Hypothalamus (tissue), 51 donors: ENCODE measurements around the gene TSPEAR.
A peak's percentile ranks its signal among the peaks of the same experiment; 100 is the strongest.

Experiments used
- DNase-seq, 51 donors: peaks; one replicate each; lab custom pipeline; 2025; lab: John Stamatoyannopoulos, UW

TSPEAR gene

DNA sequence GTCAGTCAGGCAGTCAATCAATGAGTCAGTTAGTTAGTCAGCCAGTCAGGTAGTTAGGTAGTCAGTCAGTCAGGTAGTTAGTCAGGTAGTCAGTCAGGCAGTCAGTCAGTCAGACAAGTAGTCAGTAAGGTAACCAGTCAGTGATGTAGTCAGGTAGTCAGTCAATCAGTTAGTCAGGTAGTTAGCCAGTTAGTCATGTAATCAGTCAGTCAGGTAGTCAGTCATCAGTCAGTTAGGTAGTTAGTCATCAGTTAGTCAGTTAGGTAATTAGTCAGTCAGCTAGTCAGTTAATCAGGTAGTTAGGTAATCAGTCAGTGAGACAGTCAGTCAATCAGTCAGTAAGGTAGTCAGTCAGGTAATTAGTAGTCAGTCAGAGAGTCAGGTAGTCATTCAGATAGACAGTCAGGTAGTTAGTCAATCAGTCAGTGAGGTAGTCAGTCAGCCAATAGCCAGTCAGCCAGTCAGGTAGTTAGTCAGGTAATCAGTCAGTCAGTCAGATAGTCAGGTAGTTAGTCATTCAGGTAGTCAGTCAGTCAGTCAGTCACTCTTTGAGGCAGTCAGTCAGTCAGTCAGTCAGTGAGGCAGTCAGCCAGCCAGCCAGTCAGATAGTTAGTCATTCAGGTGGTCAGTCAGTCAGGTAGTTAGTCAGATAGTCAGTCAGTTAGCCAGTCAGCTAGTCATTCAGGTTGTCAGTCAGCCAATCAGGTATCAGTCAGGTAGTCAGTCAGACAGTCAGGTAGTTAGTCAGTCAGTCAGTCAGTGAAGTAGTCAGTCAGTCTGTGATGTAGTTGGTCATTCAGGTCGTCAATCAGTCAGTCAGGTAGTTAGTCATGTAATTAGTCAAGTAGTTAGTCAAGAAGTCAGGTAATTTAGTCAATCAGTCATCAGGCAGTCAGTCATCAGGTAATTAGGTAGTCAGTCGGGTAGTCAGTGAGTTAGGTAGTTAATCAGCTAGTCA is 186.7 kb downstream of the TSPEAR start:
- no peak for DNase-seq

DNA sequence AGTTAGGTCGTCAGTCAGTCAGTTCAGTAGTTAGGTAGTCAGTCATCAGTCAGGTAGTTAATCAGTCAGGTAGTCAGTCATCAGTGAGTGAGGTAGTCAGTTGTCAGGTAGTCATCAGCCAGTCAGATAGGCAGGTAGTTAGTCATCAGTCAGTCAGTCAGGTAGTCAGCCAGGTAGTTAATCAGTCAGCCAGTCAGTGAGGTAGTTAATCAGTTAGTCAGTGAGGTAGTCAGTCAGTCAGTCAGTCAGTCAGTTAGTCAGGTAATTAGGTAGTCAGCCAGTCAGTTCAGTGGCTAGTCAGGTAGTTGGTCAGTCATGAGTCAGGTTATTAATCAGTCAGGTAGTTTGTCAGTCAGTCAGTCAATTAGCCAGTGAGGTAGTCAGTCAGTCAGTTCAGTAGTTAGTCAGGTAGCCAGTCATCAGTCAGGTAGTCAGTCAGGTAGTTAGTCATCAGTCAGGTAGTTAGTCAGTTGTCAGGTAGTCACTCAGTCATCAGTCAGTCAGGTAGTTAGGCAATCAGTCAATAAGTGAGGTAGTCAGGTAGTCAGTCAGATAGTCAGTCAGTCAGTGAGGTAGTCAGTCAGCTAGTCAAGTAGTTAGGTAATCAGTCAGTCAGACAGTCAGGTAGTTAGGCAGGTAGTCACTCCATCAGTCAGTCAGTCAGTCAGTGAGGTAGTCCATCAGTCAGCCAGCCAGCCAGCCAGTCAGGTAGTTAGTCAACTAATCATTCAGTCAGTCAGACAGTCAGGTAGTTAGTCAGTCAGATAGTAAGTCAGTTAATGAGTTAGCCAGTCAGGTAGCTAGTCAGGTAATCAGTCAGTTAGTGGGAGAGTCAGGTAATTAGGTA is 187.6 kb downstream of the TSPEAR start:
- no peak for DNase-seq

DNA sequence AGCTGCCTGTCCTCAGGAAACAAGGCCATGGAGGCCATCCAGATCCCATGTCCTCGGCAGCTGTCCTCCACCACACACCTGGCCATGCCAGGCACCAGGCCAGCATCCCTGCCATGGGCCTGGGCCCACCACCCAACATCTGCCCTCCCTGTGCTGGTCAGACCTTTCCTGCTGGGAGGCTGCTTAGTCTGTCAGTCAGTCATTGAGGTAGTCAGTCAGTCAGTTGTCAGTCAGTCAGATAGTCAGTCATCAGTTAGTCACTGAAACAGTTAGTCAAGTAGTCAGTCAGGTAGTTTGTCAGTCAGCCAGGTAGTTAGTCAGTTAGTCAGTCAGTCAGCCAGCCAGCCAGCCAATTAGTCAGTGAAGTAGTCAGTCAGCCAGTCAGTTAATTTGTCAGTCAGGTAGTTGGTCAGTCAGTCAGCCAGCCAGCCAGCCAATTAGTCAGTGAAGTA is 188.6 kb downstream of the TSPEAR start:
- no peak for DNase-seq

DNA sequence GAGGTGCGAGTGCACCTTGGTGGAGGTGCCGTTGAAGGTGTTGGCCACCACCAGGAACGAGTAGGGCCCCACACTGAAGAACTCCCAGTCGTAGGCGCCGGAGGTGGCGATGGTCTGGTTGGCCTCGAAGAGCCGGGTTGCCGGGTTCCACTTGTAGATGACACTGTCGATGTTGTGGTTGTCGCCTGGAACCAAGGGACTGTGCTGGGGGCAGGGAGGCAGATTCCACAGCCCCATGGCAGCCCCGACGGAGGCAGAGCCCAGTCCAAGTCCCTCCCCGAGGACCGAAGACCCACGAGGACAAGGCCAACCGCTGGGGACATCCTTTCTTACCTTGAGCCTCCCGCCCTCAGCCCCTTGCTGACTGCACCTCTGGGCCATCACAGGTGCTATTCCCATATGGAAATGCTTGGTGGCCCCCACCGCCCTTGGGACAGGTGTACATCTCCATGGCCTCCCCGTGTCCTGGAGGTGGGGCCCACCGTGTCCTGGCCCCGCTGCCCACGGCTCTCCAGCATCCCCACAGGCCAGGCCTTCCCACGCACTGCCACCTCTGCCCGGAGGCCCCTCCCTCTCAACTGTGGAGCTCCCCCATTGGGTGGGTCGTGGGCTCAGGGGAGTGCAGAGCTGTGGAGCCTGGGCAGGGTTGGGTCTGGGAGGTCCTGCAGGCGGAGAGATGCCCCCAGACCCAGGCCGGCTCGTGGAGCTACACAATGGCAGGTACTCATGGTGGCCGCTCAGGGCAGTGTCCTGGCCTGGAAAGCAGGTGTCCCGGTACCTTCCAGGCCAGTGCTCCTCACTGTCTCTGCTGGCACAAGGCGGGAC is 189.2 kb downstream of the TSPEAR start:
- no peak for DNase-seq

- DNase-seq = no peak
Observed at GRCh38 chr21:44521301-44521927, 190.0 kb downstream of the TSPEAR start.

- no peak for DNase-seq
Observed at GRCh38 chr21:44520326-44521300, 190.8 kb downstream of the TSPEAR start.

DNA sequence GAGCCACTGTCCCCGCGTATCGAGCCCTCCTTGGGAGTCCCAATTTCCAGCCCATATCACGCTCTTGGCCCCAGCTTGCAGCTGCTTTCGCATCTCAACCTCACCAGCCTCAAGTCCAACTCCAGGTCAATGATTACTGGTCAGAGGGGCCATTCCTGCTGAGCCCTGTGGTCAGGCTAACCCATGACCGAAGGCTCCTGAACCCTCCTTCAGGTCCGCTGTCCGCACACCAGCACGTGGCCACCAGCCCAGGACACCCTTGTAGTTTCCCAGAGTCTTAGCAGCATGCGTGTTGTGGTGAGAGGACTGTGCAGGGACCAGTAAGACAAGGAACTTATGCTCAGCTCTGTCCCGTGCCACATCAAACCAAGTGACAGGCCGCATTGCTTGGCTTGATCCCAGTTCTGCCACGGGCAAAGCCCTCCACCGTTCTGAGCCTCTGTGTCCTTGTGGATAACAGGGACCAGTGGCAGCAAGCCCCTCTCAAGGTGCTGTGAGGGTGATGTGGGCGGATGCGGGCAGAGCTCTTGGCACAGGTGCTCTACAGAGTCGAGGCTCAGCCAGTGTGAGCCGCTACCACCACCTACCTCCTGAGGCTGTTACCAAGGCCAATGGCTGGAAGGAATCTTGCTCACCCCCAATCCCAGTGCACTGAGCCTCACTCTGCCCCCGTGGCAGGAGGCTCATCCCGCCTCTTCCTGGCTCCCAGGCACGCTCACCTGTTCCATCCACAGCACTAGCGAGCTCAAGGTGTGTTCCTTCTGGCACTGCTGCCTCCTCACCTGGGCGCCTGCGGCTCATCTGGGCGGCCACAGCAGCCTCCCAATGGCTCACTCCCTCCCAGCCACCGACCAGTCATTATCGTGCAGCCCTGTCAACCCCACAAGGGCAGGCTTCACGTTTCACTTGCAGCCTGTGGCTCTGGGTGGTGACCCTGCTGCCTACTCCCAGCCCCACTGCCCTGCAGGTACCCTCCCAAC is 191.7 kb downstream of the TSPEAR start:
- no peak for DNase-seq

DNA sequence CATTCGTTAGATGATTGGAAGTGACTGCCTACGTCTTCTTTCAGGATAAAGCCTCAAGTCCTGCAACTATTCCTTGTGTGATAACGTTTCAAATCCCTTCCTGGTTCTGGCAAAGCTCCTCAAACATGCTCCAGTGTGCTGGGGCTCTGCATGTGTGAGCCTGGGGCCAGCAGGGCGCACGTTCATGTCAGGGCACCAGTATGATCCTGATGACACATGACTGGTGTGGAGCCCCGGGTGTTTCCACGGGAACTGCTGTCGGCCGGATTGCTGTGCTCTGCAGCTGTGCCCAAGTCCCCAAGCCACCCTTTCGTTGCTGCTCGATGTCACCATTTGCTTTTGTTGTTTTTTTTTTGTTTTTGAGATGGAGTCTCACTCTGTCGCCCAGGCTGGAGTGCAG is 192.7 kb downstream of the TSPEAR start:
- no peak for DNase-seq

DNA sequence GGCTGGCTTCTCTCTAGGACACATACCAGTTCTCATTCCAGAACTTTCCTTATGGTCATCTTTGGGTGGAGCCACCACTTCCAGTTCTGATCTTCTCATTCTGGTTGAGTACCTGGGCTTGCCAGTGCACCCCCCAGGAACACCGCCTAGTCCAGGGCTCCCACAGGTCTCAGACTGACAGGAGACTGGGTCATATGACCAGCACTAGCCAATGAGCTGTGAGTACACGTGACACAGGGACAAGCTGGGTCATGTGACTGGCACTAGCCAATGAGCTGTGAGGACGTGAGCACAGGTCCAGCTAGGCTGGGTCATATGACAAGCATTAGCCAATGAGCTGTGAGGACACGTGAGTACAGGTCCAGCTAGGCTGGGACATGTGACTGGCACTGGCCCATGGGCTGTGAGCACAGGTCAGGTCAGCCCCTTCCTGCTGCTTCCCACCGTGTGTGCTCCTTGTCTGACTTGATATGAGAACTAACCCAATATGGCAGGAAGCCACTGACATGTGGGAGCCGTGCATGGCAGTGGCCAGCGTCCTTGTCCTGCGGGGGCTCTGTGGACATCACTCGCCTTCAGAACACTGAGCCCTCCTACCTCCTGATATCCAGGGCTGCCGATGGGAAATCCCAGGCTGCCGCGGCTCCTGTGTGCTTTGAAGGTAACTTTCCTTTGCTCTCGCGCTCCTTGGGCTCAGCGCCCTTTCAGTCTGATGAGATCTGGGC is 194.0 kb downstream of the TSPEAR start:
- peak in 14 of 51 donors; percentile 3 to 70 (median 31) for DNase-seq

- no peak for DNase-seq
Observed at GRCh38 chr21:44516828-44517174, 194.6 kb downstream of the TSPEAR start.

DNA sequence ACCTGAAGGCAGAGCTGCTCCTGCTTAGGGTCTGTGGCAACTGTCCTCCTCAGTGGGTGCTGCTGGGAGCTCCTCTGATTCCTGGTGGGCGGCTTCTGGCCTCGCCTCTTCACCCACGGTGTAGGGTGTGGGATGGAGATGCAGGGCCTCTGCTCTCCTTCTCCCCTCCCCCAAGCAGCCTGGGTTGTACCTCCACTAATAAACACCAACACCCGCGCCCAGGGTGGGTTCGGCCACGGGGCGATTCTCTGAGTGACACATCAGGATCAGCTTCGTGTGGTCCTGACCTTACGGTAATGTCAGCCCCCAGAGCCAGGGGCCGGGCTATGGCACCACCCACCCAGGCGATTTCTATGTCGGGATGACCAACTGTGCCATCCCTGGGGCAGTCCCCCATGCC is 195.0 kb downstream of the TSPEAR start:
- no peak for DNase-seq

DNA sequence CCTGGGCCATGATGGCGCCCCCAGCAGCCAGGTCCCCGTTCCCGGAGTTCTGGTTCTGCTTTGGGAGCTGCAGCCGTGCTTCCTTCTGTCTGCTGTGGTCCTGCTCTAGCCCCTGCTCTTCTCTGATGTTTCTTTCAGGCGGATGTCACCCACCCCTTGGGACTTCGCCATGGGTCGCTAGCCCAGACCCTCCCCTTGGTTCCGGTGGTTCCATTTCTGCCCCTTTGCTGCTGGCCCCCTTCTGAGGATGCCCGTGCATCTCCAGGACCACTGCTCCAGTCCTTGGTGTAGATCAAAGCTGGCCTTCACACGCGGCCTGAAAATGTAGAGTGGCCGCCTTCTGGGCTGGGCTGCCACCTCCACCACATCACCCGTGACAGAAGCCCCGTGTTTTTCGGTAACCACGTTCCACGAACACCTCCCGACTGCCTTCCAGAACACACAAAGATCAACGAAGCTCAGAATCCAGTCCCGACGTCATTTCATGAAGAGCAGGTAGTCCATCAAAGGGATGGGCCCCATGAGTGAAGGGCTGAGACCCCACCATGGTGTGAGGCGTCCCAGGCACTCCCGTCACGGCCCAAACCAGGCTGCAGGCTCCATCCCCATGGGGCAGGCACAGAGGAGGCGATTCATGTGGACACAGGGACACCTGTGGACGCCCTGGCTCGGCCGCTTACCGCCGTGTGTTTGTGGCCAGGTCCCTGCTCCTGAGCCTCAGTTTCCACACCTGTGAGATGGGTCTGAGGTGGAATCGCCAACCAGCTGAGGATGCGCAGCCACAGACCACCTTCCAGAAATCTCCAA is 195.8 kb downstream of the TSPEAR start:
- no peak for DNase-seq

GRCh38 chr21:44514746-44515358 is 196.5 kb downstream of the TSPEAR start:
- DNase-seq = no peak

DNA sequence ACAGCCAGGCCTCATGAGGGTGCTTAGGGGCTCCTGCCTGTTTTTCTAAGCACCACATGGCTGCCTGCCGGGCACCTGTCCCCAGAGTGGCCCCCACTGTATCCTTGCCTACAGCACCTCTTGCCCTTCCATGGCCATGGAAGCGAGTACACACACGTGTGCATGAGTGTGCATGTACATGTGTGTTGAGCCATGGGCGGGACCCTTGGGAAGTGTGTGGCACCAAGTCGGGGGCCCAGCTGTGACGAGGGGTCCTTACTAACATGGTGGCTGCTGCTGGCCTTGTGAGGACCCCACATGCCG is 197.2 kb downstream of the TSPEAR start:
- DNase-seq = no peak

DNA sequence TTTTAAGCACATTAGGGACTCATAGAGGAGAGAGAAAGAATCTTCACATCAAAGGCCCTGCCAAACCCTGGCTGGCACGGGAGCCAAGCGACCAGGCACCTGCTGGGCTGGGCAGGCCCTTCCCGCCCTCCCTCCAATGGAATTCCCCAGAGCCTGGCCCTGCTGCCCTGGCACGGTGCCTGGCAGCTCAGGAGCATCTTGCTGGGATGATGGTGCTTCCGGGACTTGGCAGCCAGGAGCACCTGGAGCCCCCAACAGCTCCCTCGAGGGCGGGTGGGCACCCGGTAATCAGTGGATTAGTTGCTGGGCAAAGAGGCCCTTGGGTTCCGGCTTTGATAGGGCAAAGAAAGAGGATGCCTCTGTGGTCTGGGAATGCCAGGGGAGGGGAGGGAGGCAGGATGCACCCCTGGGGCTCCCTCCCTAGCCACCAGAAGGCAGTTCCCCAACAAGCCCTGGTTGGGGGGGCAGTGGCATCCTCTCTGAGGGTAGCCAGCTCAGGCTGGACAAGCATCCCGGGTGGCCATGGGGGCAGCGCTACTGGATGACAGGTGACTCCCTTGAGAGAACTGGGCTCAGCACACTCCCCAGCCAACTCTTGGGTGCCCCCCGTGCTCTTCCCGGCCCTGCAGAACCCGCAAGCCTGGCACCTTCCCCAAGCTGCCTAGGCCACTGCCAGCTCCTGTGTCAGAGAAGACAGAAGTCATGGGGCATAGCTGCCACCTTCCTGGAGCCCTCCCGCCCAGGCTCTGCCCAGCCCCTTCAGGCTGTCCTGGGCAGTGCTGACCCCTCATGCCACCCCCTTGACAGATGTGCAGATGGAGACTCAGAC is 197.8 kb downstream of the TSPEAR start:
- DNase-seq = no peak
